ENCODE data around the gene HES2.
"Not testable (repeated sequence)": the region's sequence is repeated elsewhere in the genome, so short reads cannot be mapped to it uniquely, and the experiment has no call there.

Gene HES2

DNA sequence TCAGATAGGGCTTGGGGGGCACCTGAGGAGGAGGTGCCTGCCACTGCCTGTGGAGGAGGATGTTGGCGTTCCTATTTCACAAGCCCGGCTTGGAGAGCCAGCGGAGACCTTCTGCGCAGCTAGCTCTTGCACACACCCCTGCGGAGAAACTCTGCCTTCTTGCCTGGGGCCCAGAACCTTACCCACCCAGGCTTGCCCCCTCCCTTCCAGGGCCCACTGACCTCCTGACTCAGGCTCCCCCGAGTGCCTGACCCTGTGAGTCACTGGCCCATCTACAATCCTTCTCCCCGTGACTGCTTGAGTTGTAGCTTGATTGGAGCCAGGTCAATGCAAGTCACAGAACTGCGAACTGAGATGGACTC, 3.4 kb downstream of the HES2 start:
- DNase-seq: no peak

DNA sequence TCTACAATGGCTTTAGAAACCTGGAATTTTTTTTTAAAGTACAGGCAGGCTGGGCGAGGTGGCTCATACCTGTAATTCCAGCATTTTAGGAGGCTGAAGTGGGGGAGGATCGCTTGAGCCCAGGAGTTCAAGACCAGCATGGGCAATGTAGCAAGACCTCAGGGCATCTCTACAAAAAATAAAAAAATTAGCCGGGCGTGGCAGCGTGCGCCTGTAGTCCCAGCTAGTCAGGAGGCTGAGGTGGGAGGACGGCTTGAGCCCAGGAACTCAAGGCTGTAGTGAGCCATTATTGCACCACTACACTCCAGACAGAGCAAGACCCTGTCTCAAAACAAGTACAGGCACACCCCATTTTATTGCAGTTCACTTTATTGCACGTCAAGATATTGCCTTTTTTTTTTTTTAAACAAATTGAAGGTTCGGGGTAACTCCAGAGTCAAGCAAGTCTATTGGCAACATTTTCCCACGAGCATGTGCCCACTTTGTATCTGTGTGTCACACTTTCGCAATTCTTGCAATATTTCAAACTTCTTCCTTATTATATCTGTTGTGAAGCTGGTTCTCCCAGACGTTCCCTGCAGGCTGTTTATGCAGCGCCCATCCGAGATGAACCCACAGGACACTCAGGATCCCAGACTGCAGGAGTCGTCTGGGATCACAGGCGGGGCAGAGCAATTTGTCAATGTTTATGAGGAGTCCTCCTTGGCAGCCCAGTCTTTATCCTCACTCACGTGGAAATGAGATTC, 4.7 kb downstream of the HES2 start:
- no peak for DNase-seq

DNA sequence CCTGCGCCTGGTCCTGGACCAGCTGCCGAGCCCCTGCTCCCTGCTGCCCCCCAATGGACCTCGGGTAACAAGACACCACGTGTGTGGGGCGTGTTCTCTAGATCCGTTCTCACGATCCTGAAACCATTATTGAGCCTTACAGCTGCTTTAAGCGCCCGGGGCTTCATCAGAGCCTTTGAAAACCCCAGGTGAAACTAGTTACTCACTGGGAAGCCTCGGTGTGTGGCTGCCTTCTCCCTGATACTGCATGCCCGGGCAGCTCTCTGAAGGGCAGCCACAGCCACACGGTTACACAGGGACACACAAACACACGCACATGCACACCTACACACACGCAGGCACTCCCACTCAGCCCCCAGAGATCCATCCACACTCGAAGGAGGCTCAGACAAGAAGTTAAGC, 5.3 kb downstream of the HES2 start:
- peak; percentile 39 to 53 for DNase-seq

GRCh38 chr1:6412896-6413295, 6.8 kb downstream of the HES2 start:
- DNase-seq: no peak

GRCh38 chr1:6410248-6410893, 9.3 kb downstream of the HES2 start:
- no peak for DNase-seq

- no peak for DNase-seq
Measured at GRCh38 chr1:6409733-6410132, 10.0 kb downstream of the HES2 start.

DNA sequence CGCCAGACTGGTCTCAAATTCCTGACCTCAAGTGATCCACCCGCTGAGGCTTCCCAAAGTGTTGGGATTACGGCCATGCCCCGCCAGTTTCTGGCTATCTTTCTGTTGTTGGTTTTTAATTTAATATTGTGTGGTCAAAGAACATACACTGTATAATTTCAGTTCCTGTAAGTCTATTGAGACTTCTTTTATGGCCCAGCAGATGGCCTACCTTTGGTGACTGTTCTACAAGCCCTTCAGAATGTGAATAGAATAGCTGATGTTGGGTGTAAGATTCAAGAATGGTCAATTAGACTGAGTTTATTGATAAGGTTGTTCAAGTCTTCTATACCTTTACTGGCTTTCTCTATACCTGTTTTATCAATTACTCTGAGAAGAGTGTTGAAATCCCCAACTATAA, 10.7 kb downstream of the HES2 start:
- no peak for DNase-seq

DNA sequence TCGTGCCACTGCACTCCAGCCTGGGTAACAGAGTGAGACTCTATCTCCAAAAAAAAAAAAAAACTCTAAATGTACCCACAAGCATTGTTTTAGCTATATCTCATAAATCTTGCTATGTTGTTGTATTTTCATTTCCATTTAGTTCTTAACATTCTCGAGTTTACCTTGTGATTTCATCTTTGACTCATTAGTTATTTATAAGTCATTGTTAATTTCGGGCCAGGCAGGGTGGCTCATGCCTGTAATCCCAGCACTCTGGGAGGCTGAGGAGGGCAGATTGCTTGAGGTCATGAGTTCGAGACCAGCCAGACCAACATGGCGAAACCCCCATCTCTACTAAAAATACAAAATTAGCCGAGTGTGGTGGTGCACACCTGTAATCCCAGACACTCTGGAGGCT, 11.7 kb downstream of the HES2 start:
- DNase-seq: no peak

DNA sequence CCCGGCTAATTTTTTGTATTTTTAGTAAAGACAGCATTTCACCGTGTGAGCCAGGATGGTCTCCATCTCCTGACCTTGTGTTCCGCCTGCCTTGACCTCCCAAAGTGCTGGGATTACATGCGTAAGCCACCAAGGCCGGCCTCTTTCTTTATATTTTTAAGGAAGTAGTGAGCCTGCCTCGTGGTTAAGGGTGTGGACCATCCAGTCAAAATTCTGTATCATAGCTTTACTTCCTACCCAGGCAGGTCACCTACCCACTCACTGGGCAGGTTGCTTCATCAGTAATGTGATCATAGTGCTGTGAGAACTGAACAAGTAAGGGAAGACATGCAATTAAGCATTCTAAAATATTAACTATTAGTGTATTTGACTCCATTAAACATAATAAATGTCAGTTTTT, 18.0 kb downstream of the HES2 start:
- DNase-seq: no peak

- DNase-seq: no peak
Measured at GRCh38 chr1:6399294-6399693, 20.4 kb downstream of the HES2 start.

DNA sequence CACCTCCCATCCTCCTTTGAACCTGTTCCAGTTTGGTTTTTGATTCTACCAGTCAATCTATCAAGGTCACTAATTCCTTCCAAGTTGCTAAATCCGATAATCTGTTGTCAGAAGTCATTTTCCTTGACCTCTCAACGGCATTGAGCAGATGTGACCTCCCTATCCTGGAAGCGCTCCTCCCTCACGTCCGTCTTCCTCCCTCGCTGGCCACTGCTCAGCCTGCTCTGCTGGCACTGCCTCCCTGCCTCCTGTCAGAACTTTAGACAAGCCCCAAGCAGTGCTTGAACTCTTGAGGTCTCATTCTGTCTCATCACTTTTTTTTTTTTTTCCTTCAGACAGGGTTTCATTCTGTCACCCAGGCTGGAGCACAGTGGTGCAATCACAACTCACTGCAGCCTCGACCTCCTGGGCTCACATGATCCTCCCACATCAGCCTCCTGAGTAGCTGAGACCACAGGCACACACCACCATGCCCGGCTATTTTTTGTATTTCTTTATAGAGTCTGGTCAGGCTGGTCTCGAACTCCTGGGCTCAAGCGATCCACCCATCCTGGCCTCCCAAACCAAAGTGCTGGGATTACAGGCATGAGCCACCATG, 21.8 kb downstream of the HES2 start:
- DNase-seq: no peak

DNA sequence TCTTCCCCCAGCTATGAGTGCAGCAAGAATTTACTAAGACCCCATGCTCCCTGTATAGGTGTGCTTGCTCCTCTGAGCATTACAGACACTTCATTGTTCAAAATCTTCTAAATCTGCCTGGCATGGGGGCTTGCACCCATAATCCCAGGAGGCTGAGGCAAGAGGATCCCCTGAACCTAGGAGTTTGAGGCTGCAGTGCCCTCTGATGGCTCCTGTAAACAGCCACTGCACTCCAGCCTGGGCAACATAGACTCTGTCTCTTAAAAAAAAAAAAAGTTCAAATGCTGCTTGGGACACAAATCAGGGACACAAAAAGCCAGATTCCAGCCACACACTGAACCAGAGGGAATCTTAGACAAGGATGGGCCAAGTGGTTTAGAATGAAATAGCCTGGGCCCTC, 22.7 kb downstream of the HES2 start:
- peak in 1 of 2 experiments; percentile 17 for DNase-seq

GRCh38 chr1:6395781-6396244, 23.9 kb downstream of the HES2 start:
- DNase-seq: not testable (repeated sequence)

- not testable (repeated sequence) for DNase-seq
Measured at GRCh38 chr1:6395130-6395529, 24.6 kb downstream of the HES2 start.

DNA sequence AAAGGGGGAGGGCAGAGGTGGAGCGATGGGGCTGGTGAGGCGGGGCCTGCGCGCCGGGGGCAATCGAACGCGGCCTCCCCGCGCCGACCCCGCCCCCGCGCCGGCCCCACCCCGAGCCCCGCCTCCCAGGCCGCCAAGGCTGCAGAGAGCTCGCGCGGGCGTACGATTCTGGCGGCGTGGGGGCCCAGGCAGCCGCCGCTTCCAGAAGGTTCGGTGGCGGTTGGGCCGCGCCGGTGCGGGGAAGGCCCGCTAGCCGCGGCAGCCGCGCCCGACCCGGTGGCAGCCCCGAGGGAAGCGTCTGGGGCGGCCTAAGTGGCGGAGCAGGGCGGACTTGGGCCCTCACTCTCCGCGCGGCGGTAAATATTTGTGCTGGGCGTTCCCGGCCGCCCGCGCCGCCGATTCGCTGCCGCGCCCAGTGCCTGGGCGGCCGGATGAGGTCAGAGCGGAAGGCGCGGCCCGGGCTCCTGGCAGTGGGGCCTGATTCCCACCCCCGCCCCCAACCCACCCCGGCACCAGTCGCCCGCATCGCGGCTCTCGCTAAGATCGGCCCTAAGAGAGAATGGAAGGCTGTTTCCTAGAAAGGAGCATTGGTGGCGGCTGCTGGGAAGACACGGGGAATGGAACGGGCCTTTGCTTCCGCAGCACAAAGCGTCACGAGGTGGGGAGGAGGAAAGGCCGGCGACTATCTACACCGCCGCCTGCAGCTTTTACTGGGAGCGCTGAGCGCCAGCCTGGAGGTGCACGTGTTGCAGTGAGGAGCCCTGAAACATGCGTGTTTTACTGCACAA, 26.1 kb downstream of the HES2 start, which contains the start of gene ACOT7:
Gene ACOT7, minus strand, starts transcription at position 368 of the 788 bp plus-strand sequence. CDS start 368 bp downstream, outside the sequence.
- peak; percentile 84 to 90 for DNase-seq

DNA sequence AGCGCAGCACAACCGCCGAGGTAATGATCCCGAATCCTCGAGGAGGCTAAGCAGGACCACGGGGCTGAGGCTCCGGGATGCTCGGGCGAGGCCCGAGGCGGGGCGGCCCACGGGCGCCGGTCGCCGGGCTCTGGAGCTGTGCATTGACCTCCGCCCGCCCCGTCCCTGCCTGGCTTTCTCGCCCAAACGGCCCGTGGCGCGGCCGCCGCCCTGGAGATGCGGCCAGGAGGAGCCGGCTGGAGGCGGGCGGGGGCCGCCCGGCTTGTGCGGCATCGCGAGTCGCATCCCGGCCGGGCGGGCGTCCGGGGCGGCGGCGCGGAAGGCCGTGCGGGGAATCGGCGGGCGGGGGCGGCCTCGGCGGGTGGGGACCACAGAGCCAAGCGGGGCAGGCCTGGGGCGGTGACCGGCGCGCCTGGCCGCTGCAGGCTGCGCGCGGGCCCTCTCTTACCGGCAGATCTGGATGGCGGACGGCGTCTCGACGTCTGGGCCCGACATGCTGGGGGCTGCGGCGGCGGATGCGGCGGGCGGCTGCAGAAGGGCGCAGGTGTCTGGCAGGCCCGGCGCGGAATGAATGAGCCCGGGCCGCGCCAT, 26.8 kb downstream of the HES2 start:
- DNase-seq: no peak

DNA sequence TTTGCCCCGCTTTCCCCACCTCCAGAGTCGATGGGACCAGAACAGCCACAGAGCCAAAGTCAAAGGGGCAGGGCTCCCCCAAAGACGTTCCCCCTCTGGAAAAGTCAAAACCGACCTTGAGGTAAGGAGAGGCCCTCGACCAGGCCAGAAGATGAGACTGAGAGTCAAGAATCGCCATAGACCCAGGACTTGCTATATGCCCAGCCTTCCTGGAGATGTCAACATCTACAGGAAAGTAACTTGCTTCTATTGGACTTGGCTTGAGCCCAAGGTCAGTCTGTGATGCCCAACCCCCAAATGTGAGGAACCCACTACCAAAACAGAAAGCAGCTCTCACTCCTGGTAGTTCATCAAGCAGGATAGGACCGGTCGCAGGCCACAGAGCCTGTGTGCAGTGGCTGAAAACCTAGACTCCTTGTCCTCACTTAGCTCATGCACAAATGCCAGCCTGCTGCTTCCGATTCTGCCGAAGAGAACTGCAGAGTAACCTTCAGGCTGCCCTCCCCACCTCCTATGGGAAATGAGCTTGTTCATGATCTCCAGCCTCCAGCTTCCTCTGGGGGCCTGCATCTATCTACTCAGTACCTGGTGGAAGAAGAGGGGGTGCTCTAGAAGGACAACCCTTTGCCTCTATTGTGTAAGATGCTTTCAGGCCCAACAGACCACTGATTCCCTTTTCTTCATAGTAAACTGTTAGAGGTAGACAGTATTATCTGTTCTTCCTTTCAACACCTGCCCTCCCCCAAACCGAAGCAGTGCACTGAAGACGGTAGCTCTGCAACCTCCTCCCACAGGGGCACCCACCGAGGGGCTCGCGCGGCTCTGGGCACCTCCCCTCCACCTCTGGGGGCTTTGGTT, 27.5 kb downstream of the HES2 start:
- peak; percentile 32 to 45 for DNase-seq

- DNase-seq: no peak
Measured at GRCh38 chr1:6389971-6390370, 29.7 kb downstream of the HES2 start.

- DNase-seq: no peak
Measured at GRCh38 chr1:6386371-6386949, 33.3 kb downstream of the HES2 start.

GRCh38 chr1:6385488-6386191, 34.1 kb downstream of the HES2 start:
- DNase-seq: no peak

GRCh38 chr1:6384962-6385361, 34.8 kb downstream of the HES2 start:
- no peak for DNase-seq

Measured in Kasumi-1 (cell line).